CD1c-positive myeloid dendritic cell (primary cell): ENCODE measurements around the gene TNFRSF25.

Experiments
- DNase-seq: peaks from one replicate; pipeline ENCODE4 v3.0.0-alpha.2; 2016; ENCODE audit errors: extremely low spot score

Gene TNFRSF25

GRCh38 chr1:6417961-6418667 is 47.9 kb downstream of the TNFRSF25 start:
- DNase-seq = no peak

DNA sequence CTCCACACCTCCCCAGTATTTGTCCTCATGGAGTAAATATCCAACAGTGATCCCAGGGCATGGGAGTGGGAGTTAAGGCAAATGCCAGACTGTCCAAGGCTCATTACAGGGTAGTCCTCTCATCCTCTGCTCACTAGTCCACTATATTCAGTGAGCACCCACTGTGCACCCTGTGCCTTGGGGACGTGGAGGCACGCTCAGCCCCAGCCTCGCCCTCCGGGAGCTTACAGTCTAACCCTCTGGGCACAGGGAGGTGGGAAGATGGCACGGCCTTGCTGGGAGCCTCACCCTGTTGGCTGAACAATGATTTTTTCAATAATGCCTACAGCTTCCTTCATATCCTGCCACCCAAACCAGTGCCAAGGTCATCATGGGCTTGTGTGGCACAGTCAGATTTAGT is 49.1 kb downstream of the TNFRSF25 start:
- no peak for DNase-seq

GRCh38 chr1:6416295-6416656 is 49.7 kb downstream of the TNFRSF25 start:
- DNase-seq = no peak

- DNase-seq = peak; percentile 44
Measured at GRCh38 chr1:6414881-6415626, 50.9 kb downstream of the TNFRSF25 start.

- peak; percentile 47 for DNase-seq
Measured at GRCh38 chr1:6414443-6414844, 51.5 kb downstream of the TNFRSF25 start.

DNA sequence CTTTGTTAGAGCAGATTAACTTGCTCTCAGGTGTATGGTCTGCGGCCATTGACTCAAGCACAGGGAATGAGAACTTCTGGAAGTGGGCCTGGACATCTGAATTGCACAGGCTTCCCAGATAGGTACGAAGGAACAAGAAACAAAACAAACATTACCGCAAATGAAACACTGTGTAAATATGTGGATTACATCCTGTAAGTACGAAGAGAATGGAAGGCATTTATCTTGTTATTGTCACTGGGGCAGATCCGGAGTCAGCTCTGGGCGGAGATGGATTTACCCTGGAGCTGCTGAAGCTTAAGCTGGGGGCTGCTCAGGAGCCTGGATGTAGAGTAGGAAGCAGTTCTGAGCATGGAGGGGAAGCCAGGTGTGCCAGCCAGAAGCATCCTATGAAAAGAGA is 53.1 kb downstream of the TNFRSF25 start:
- no peak for DNase-seq
